NOMO-1 treated with DMSO at 0.1 percent for 48 hours (cell line): ENCODE results near the gene NFKBIA.
"Not testable (repeated sequence)": the region's sequence is repeated elsewhere in the genome, so short reads cannot be mapped to it uniquely, and the experiment has no call there.

Source experiments
- DNase-seq: peaks from one replicate; lab custom pipeline; 2025; ENCODE audit not compliant: unreplicated experiment; lab: John Stamatoyannopoulos, UW

Gene NFKBIA, protein sequence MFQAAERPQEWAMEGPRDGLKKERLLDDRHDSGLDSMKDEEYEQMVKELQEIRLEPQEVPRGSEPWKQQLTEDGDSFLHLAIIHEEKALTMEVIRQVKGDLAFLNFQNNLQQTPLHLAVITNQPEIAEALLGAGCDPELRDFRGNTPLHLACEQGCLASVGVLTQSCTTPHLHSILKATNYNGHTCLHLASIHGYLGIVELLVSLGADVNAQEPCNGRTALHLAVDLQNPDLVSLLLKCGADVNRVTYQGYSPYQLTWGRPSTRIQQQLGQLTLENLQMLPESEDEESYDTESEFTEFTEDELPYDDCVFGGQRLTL

GRCh38 chr14:35404449-35405303 is at the start of gene NFKBIA:
Gene NFKBIA, minus strand, starts transcription at chr14:35404749. Its CDS starts 105 bp downstream, at chr14:35404644.
- DNase-seq: peak; percentile 92

GRCh38 chr14:35446450-35446849 is 41.9 kb upstream of the NFKBIA start:
- no peak for DNase-seq

- DNase-seq: no peak
Observed at GRCh38 chr14:35444104-35444503, 39.6 kb upstream of the NFKBIA start.

- no peak for DNase-seq
Observed at GRCh38 chr14:35441160-35441559, 36.6 kb upstream of the NFKBIA start.

DNA sequence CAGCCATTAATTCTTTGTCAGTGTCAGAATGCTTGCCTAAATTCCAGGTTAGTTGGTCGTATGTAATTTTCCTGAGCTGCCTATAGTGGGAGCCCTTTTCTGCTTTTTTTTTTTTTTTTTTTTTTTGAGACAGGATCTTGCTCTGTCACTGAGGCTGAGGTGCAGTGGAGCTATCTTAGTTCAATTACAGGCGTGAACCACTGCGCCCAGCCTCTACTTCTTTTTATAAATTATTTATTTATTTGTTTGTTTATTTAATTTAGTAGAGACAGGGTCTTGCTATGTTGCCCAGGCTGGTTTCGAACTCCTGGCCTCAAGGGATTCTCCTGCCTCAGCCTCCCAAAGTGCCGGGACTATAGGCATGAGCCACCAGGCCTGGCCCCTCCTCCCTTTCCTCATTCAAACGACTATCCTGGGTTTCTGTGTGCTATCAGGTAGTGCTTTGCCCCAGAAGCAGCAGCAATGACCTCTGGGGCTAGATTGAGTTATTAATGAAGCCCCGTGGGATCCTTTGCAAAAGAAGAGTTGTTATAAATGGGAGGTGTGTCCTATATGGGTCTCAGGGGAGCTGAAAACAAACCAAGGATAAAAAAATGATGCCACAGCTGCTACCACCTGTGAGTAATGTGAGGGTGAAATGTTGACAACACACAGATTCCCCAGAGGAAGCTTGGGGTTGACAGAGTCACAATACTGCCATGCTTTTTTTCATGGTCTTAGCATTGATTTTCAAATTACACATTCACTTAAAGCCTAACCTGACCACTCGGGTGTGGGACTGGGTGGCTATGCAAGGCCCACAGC is 34.6 kb upstream of the NFKBIA start:
- DNase-seq: peak; percentile 3

GRCh38 chr14:35438492-35438891 is 33.9 kb upstream of the NFKBIA start:
- not testable (repeated sequence) for DNase-seq

GRCh38 chr14:35435177-35435576 is 30.6 kb upstream of the NFKBIA start:
- DNase-seq: no peak

DNA sequence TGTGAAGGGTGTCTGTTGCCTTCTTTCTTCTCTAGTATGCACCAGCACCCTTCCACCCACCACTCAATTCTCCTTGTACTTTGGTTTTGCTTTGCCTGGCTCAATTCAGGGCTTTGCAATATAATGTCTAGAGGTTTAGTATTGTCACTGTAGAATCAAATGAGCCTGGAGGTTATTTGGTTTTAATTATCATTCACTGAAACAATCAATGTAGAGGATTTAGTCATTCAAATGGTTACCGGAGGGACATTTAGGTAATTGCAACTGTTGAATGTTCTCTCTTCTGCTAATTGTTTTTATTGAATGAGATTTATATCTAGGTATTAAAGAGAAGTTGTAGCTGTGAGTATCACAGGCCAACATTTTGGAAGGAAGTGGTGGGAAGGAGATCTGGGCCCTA is 29.3 kb upstream of the NFKBIA start:
- no peak for DNase-seq

GRCh38 chr14:35430459-35431199 is 26.1 kb upstream of the NFKBIA start:
- DNase-seq: no peak

GRCh38 chr14:35429951-35430350 is 25.4 kb upstream of the NFKBIA start:
- DNase-seq: no peak

GRCh38 chr14:35425850-35426249 is 21.3 kb upstream of the NFKBIA start:
- DNase-seq: no peak

- no peak for DNase-seq
Observed at GRCh38 chr14:35423621-35424020, 19.1 kb upstream of the NFKBIA start.

DNA sequence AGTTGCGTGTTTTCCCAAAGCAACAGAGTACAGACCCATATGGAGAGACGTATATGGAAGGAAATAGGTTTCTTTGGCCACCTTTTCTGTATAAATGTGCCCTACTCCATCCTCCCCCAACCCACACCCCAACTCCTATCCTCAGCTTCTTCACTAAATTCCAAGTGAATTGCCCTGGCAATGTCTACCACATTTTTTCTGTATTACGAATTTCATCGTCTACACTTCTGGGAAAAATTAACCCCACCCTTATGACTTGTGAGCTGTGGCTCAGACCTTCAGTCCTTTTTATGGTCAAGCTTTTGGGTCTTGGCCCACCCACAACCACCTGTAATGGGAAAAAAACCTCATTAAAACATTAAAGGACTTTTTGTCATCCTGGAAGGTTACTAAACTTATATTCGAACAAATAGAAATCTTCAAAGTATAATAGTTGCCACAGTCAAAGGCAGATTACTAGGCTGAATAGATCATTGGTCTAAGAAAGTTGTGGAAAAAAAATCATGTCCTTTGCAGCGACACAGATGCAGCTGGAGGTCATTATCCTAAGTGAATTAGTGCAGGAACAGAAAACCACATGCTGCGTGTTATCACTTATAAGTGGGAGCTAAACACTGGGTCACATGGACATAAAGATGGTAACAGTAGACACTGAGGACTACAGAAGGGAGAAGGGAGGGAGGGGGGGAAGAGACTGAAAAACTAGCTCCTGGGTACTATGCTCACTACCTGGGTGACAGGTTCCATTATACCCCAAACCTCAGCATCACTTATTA is 15.7 kb upstream of the NFKBIA start:
- DNase-seq: no peak

GRCh38 chr14:35419429-35419841 is 14.9 kb upstream of the NFKBIA start:
- no peak for DNase-seq

DNA sequence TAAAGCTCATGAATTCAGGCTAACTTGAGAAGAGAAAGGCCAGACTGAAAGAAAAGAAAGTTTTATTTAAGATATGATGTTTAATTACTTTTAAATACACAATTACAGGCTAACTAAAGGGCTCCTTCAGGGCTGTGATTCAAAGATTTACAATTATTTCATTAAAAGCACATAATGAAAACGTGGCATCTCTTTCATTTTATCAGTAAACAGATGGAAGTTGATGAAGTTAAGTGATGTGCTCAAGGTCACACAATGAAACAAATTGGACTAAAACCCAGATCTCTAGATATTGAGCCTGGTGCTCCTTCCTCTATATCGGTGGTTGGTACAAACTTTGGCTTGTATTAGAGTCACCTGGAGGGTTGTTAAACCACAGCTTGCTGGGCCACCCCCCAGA is 13.5 kb upstream of the NFKBIA start:
- no peak for DNase-seq

DNA sequence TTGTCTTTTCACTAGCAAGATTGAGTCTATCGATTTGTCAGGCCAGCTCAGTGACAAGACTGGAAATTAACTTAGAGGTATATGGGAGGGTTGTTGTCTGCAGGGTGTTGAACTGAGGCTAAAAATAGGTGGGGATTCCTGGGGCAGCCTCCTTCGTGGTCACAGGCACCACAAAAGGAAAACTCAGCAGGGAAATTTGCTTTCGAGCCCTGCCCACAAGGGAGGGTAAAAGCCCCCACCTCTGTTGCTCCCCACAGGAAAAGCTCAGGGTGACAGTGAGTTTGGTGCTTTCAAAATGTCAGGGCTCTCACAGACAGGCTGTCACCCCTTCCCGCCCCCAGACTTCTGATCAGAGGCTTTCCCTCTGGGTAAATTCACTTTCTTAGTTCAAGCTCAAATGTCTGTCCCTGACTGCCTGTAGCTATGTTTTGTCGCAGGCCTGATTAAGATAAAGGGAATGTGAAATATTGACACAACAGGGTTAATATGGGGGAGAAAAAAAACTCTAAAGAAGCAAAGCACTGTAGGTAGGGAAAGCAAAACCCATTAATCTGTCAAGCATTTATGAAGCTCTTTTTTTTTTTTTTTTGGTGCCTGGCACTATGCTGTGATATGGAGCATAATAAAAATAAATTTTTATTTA is 11.7 kb upstream of the NFKBIA start:
- no peak for DNase-seq

- no peak for DNase-seq
Observed at GRCh38 chr14:35414365-35414764, 9.8 kb upstream of the NFKBIA start.

GRCh38 chr14:35412272-35413056 is 7.9 kb upstream of the NFKBIA start:
- no peak for DNase-seq

DNA sequence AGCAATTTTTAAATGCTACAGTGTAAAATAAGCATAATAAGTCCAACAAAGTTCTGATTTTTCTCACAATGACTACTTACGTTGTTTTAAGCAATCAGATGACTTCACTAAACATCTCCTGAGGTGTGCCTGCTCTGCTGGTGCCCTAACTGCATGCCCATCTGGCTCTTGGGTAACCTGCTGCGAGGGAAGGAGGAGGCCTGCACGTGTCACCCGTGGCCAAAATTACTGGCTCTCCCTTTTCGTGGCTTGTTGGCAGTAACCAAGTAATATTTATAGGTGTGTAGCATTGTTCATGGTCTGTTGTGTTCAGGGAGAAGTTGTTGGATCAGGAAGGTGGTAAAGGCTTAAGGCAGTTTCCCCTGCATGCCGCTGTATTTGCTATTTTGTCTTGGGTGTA is 6.3 kb upstream of the NFKBIA start:
- no peak for DNase-seq
